DMS 273 (cell line): ENCODE data around the gene PRSS12.
A peak's percentile ranks its signal among the peaks of the same experiment; 100 is the strongest.
"Not testable (repeated sequence)": the region's sequence is repeated elsewhere in the genome, so short reads cannot be mapped to it uniquely, and the experiment has no call there.

Source experiments
- DNase-seq: peaks from one replicate; lab custom pipeline; 2025; ENCODE audit not compliant: unreplicated experiment; lab: John Stamatoyannopoulos, UW

The PRSS12 gene, protein sequence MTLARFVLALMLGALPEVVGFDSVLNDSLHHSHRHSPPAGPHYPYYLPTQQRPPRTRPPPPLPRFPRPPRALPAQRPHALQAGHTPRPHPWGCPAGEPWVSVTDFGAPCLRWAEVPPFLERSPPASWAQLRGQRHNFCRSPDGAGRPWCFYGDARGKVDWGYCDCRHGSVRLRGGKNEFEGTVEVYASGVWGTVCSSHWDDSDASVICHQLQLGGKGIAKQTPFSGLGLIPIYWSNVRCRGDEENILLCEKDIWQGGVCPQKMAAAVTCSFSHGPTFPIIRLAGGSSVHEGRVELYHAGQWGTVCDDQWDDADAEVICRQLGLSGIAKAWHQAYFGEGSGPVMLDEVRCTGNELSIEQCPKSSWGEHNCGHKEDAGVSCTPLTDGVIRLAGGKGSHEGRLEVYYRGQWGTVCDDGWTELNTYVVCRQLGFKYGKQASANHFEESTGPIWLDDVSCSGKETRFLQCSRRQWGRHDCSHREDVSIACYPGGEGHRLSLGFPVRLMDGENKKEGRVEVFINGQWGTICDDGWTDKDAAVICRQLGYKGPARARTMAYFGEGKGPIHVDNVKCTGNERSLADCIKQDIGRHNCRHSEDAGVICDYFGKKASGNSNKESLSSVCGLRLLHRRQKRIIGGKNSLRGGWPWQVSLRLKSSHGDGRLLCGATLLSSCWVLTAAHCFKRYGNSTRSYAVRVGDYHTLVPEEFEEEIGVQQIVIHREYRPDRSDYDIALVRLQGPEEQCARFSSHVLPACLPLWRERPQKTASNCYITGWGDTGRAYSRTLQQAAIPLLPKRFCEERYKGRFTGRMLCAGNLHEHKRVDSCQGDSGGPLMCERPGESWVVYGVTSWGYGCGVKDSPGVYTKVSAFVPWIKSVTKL

DNA sequence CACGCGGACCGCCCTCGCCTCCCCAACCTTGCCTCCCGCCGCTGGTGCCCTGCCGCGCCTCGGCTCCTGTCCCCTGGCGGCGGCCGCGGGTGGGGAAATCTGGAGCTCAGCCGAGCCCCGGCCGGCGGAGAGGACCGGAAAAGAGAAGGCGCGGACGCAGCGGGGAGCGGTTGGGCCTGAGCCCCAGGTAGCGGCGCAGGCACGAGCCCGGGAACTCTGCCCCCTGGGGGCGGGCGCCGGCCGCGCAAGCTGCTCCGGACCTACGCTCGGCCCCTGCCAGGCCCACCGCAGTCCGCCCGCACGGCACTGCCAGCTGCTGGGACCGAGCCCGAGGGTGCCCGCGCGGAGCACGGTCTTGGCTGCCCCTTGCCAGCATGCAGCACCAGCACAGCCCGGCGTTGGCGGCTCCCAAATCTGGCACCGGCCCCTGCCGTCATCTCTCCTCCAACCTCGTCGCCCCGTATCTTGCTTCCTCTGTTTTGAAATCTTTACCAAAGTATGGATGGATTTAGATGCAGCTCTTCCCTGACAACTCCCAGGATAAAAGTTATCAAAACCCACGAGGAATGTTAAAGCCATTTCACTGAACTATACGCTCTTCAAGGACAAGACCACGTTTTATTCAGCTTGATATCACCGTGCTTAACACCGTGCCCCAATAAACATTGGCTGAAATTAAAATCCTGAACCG is at the start of gene PRSS12:
Gene PRSS12 (minus strand): TSS at position 161 of the 691 bp plus-strand sequence. CDS start 283 bp downstream, outside the sequence.
- peak; percentile 91 for DNase-seq

DNA sequence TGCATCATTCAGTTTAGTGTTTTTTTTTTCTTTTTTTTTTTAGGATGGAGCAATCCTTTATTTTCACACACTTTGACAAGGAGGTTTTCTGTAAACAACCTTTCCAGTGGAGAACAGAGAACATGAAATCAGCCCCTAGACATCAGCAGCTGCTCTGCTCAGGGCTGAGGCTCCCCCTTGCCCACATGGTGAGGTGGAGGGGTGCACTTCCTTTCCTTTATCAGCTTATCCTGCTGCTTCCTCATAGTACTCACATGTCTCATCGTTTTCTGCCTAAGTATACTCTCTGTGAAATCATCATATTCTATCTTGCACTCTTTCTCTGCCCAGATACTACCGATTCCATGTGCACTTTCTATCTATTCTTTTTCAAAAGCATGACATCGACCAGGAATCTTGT is 47.6 kb upstream of the PRSS12 start:
- DNase-seq: peak; percentile 15

- peak; percentile 59 for DNase-seq
Observed at GRCh38 chr4:118399883-118400282, 47.1 kb upstream of the PRSS12 start.

- DNase-seq: peak; percentile 67
Observed at GRCh38 chr4:118398226-118399090, 45.7 kb upstream of the PRSS12 start.

DNA sequence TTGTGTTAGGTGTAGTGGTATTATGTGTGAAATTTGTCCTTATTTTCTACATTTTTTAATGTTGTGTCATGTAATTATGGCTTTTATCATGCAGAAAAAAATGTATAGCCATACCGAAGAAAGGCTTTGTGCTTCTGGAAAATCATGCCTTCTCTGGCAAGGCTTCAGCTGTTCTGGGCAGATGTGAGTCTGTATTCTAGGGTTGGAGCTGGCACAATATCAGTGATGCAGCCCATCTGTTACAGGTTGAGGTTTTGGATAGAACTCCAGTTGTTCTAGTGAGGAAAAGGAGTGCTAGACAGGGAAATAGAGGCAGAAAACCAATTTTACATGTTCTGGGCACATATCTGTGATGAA is 44.8 kb upstream of the PRSS12 start:
- peak; percentile 88 for DNase-seq

DNA sequence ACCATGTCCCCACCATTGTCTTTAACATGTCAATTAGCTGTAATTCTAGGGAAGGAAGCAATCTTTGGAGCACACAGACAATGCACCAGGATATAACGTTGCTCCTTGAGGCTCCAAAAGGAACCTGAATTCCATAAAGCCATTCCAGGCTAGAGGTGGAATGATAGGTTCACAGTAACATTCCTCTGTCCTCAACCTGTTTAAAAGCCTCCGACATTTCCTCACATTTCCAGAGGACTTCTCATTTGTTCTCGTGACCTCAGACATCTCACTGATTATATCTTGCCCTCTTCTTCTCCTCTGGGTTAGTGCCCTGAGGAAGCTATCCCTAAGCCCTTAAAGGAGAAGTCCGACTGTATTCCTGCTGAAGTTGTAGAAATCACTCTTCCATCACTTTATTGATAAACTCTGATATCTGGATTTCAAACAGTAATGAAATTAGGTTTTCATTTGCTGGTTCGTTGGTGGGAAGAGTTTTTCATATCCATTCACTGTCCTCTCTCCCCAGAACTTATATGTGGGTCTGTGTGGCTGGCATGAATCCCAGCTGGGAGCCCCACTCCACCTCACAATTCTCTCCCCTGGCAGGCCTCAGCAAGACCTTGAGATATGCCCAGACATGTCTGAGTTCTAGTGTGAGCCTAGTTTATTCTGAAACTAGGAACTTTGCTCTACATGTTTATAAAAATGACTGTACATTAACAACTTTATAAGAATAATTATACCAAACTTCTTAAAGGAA is 44.2 kb upstream of the PRSS12 start:
- peak; percentile 69 for DNase-seq

DNA sequence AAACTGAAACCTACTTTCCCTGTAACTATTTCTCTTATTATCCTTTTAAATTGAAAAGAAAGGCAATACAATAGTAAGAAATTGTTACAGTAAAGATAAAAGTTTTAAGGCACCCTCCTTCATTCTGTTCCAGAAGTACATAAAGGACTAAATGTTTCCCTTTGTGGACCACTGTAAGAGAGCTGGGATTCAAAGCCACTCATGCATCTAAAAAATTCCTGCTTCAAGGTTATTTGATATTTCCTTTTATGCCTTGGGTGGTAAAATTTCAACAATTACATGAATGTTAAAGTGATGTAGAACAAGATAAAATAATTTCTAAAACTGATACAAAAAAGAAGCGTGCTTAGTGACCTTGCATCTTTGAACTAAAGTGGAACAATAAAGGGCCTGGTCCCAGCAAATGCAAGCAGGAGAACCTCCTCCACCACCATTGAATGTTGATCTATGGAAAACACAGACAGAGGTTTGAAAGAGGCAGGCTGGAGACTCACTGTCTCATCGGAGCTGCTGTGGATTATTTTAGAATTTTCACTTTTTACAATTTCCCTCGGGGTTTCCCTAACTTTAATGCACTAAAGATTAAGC is 42.3 kb upstream of the PRSS12 start:
- DNase-seq: no peak

- DNase-seq: not testable (repeated sequence)
Observed at GRCh38 chr4:118392509-118392908, 39.7 kb upstream of the PRSS12 start.

GRCh38 chr4:118390121-118390520 is 37.3 kb upstream of the PRSS12 start:
- DNase-seq: no peak

- no peak for DNase-seq
Observed at GRCh38 chr4:118389721-118390120, 36.9 kb upstream of the PRSS12 start.

DNA sequence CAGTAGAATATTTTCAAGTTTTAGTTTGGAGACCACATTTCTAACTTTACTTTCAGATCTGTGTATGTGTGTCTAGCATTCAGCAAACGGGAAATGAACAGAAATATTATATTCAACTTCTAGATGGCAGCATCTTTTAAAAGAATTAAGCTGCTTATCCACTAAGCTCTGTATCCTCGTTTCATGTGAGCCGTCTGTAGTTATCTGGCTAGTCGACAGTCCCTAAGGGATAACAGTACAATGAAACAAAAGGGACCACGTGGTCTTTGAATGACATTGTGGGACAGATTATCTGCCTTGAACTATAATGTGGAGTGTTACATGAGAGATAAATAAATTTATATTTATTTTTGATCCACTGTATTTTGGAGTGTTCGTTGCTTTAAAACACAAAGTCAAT is 35.8 kb upstream of the PRSS12 start:
- no peak for DNase-seq

GRCh38 chr4:118381902-118382301 is 29.1 kb upstream of the PRSS12 start:
- no peak for DNase-seq

DNA sequence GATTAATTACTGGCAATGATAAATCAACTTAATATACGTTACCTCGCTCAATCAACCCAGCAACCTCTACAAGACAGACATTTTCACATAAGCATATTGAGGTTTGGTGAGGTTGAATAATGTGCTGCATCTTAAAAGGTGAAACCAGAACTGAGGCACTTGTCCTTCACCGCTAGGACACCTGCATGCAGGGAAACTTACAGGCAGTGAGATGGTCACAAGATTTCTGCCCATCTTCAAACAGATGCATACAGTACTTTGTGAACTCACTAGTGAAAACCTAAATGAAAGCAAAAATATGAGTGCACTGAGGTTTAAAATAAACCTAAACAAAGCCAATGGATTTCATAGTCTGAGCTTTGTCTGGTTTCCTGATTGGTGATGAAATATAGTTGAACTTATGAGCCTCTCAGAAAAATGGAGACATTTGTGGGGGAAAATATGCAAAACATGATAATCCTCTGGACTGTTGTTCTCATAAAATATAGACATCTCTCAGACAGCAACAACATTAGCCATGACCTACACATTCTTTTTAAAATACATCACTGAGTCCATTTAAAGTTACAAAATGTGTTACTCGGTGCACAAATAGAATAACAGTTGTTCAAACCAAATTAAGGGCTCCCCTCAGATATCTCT is 20.9 kb upstream of the PRSS12 start:
- DNase-seq: no peak

DNA sequence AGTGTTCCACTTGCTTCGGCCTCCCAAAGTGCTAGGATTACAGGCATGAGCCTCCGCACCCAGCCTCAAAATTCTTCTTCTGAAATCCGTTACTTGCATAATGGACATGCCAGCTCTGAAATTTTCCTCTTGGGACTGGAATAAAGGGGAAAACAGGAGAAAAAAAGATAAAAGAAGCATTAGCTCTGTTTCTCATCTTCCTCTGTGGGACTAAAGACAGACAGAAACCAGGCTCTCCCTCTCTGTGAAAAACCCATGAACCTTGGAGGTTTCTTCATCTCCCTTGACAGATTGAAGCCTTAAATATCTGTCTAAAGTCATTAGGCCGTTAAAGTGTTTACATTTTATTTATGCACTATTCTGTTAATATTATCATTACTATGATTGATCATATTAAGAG is 19.4 kb upstream of the PRSS12 start:
- DNase-seq: no peak

GRCh38 chr4:118369231-118369630 is 16.4 kb upstream of the PRSS12 start:
- no peak for DNase-seq

DNA sequence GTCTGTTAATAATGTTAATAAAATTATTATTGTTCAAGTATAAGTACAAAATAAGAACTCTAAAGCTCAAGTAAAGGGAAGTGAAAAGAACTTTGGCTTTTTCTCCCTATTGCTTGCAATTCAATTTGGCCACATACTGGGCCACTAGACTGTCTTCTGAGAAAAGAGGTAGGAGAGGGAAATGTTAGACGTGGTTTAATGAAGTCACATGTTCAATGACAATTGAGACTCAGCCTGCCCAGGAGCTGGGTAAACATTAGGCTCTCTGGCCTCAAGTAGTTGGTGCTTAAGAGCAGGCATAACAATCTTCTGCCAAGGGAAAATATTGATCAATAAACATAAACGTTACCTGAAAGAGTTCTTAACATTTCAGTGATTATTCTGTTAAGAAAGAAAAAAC is 15.1 kb upstream of the PRSS12 start:
- DNase-seq: no peak

DNA sequence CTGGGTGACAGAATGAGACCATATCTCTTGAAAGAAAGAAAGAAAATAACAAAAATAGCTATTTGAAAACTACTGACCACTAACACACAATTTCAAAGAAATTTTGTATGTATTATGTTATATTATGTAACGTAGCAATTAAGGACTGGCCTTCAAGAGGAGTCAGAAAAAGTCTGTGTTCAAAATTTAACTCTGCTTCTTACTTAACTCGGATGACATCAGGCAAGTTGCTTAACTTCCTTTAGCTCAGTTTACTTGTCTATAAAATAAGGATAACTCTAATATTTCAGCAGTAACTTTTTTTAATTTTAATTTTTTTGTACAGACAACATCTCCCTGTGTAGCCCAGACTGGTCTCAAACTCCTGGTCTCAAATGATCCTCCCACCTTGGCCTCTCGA is 14.6 kb upstream of the PRSS12 start:
- no peak for DNase-seq

DNA sequence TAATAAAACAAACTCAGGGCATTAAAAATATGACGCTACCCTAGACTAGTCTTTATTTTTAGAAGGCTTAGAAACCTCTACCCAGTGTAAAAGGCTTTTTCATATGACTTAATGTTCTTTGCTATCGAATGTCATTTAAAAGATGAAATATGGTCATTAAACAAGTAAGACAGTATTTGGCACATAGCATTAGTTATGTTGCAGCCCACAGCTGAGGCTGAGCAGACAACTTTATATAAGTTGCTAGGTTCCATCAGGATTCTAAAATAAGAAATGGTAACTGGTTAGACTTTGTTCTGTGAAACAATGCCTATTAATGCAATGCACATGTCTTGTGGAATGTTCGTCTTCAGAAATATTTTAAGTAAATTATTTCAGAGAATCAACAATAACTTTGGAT is 10.4 kb upstream of the PRSS12 start:
- DNase-seq: no peak

DNA sequence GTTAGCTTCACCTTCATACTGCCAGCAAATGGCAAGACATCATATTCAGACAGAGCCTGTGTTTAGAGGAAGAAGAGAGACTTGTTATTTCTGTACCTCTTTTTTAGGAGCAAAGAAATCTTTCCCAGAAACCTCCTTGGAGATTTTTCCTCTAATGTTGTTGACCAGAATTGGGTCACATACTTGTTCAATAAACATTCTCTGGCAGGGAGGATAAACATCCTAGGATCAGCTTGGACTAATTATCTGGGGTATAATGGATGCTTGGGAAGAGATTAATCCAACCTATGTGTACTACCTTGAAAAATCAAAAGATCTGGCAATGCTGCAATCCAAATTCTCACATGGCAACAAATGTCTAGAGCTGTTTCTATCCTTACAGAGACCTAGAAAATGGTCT is 8.4 kb upstream of the PRSS12 start:
- DNase-seq: no peak
